ENCODE results near the gene BSDC1. TPM values are rescaled to one million over a fixed set of nuclear protein-coding genes. Genes with fewer than 3 reads are reported as not detected.

The BSDC1 gene
- total RNA-seq, 6 experiments from 2014 or later = 44.5 to 73.1 (median 62.1) TPM

- peak overlapping the region in 2 of 3 donors; percentile 3 to 43 for H3K27ac ChIP-seq
- ATAC-seq = peak; percentile 5 to 24 (median 12)
- 36% methylated on average over 8 of the region's 8 CpGs for WGBS (ENCODE audit: insufficient coverage, low coverage, low lambda C conversion rate, missing lambda C conversion rate)
- no peak overlapping the region for H3K4me3 ChIP-seq
- peaks cover 0 to 14% (median 4%) of the 10 kb centered on the region in 4 donors for H3K4me1 ChIP-seq
- no peaks in the 10 kb centered on the region for H3K9me3 ChIP-seq
- peak; percentile 70 to 72 (median 72) for DNase-seq
- intact Hi-C loops (cut with DNase I) = no loop called here
- TF ChIP-seq CTCF (IDR thresholded peaks at IDR 0.05) (no peak), POLR2A (IDR thresholded peaks at IDR 0.05) (no peak)
- H3K27me3 ChIP-seq = no peaks in the 10 kb centered on the region
- no peaks in the 10 kb centered on the region for H3K36me3 ChIP-seq
These were observed 45.0 kb downstream of the BSDC1 start for GRCh38 chr1:32349211-32349708.

- Histone ChIP-seq H3K27ac (no peak overlapping the region), H3K4me1 (peaks cover 0 to 5% (median 0%) of the 10 kb centered on the region in 4 donors), H3K36me3 (no peaks in the 10 kb centered on the region), H3K27me3 (no peaks in the 10 kb centered on the region), H3K4me3 (no peak overlapping the region), H3K9me3 (no peaks in the 10 kb centered on the region)
- ATAC-seq (no peak), DNase-seq (no peak)
- no peak for TF ChIP-seq POLR2A (IDR thresholded peaks at IDR 0.05)
- no peak for TF ChIP-seq CTCF (IDR thresholded peaks at IDR 0.05)
- intact Hi-C loops (cut with DNase I) = no loop called here
- 73% methylated on average over 5 of the region's 9 CpGs for WGBS (ENCODE audit: insufficient coverage, low coverage, low lambda C conversion rate, missing lambda C conversion rate)
These were observed 47.6 kb downstream of the BSDC1 start for GRCh38 chr1:32346532-32347157.

GRCh38 chr1:32345289-32345827 is 48.9 kb downstream of the BSDC1 start:
- WGBS (ENCODE audit: insufficient coverage, low coverage, low lambda C conversion rate, missing lambda C conversion rate) = 45% methylated on average over 7 of the region's 8 CpGs
- H3K9me3 ChIP-seq = no peaks in the 10 kb centered on the region
- TF ChIP-seq CTCF (IDR thresholded peaks at IDR 0.05) = no peak
- no peak for TF ChIP-seq POLR2A (IDR thresholded peaks at IDR 0.05)
- H3K27ac ChIP-seq = no peak overlapping the region
- DNase-seq (peak in 1 of 3 donors; percentile 44), ATAC-seq (peak; percentile 46 to 66 (median 59))
- no peaks in the 10 kb centered on the region for H3K27me3 ChIP-seq
- no peaks in the 10 kb centered on the region for H3K36me3 ChIP-seq
- no peak overlapping the region for H3K4me3 ChIP-seq
- intact Hi-C loops (cut with DNase I) = no loop called here
- H3K4me1 ChIP-seq = peaks cover 0 to 5% (median 0%) of the 10 kb centered on the region in 4 donors

- 91% methylated on average over 4 of the region's 10 CpGs for WGBS (ENCODE audit: insufficient coverage, low coverage, low lambda C conversion rate, missing lambda C conversion rate)
- Histone ChIP-seq H3K36me3 (no peaks in the 10 kb centered on the region), H3K9me3 (no peaks in the 10 kb centered on the region), H3K27ac (no peak overlapping the region), H3K4me3 (no peak overlapping the region), H3K4me1 (no peaks in the 10 kb centered on the region), H3K27me3 (no peaks in the 10 kb centered on the region)
- intact Hi-C loops (cut with DNase I) = no loop called here
- TF ChIP-seq POLR2A (IDR thresholded peaks at IDR 0.05) = no peak
- TF ChIP-seq CTCF (IDR thresholded peaks at IDR 0.05) = no peak
- DNase-seq (peak in 1 of 3 donors; percentile 21), ATAC-seq (no peak)
These were observed 51.5 kb downstream of the BSDC1 start for GRCh38 chr1:32342704-32343103.
